Measurements from ENCODE around the gene KRT37.

KRT37 gene

GRCh38 chr17:41413353-41413957 lies 10.9 kb downstream of the KRT37 start:
- H3K9me3 ChIP-seq (ENCODE audit: control extremely low read depth in 1 of 5, control insufficient read depth in 4 of 5, insufficient read depth in 2 of 5, low read depth in 1 of 5, low read length in 4 of 5) = no peaks in the 10 kb centered on the region
- peaks cover 0 to 12% (median 0%) of the 10 kb centered on the region in 5 experiments for H3K27me3 ChIP-seq (replicated peaks in 2 of 5; ENCODE audit: control insufficient read depth in 4 of 5, insufficient read depth in 5 of 5, low read length in 4 of 5)
- H3K4me1 ChIP-seq (ENCODE audit: control extremely low read depth in 1 of 4, control insufficient read depth in 4 of 4, insufficient read depth in 4 of 4, low read length in 3 of 4) = no peaks in the 10 kb centered on the region
- WGBS (ENCODE audit: insufficient coverage) = 63% methylated on average over 4 of the region's 5 CpGs
- ChIA-PET POLR2A (no interaction called here), CTCF (interaction anchor here (1.1 kb wide), 1 partner anchor 10 kb away, joined by 3 read pairs; no protein-coding TSS in a partner anchor)
- no peaks in the 10 kb centered on the region for H3K36me3 ChIP-seq (ENCODE audit: control insufficient read depth in 4 of 4, insufficient read depth in 4 of 4, low read length in 3 of 4)
- no peak for DNase-seq
- no peak overlapping the region for H3K27ac ChIP-seq (ENCODE audit: insufficient read depth in 1 of 2, low read depth in 1 of 2, low read length in 2 of 2, poor library complexity in 1 of 2, severe bottlenecking in 2 of 2)
- no peak overlapping the region for H3K4me3 ChIP-seq (ENCODE audit: control insufficient read depth in 1 of 7, extremely low read depth in 1 of 7, insufficient read depth in 4 of 7, low read depth in 2 of 7, low read length in 6 of 7)

GRCh38 chr17:41411072-41411840 lies 13.1 kb downstream of the KRT37 start:
- Histone ChIP-seq H3K4me3 (ENCODE audit: control insufficient read depth in 1 of 7, extremely low read depth in 1 of 7, insufficient read depth in 4 of 7, low read depth in 2 of 7, low read length in 6 of 7) (no peak overlapping the region), H3K27ac (ENCODE audit: insufficient read depth in 1 of 2, low read depth in 1 of 2, low read length in 2 of 2, poor library complexity in 1 of 2, severe bottlenecking in 2 of 2) (no peak overlapping the region), H3K36me3 (ENCODE audit: control insufficient read depth in 4 of 4, insufficient read depth in 4 of 4, low read length in 3 of 4) (no peaks in the 10 kb centered on the region), H3K4me1 (ENCODE audit: control extremely low read depth in 1 of 4, control insufficient read depth in 4 of 4, insufficient read depth in 4 of 4, low read length in 3 of 4) (no peaks in the 10 kb centered on the region), H3K9me3 (ENCODE audit: control extremely low read depth in 1 of 5, control insufficient read depth in 4 of 5, insufficient read depth in 2 of 5, low read depth in 1 of 5, low read length in 4 of 5) (no peaks in the 10 kb centered on the region), H3K27me3 (replicated peaks in 2 of 5; ENCODE audit: control insufficient read depth in 4 of 5, insufficient read depth in 5 of 5, low read length in 4 of 5) (peaks cover 0 to 12% (median 0%) of the 10 kb centered on the region in 5 experiments)
- ChIA-PET CTCF (interaction anchor here (1.2 kb wide), 1 partner anchor 23 kb away, joined by 3 read pairs; no protein-coding TSS in a partner anchor), POLR2A (interaction anchor here (0.5 kb wide), 1 partner anchor 28 kb away, joined by 3 read pairs; no protein-coding TSS in a partner anchor)
- 98% methylated on average over 20 of the region's 20 CpGs for WGBS (ENCODE audit: insufficient coverage)
- DNase-seq = no peak

- CTCF ChIA-PET = no interaction called here
- no peaks in the 10 kb centered on the region for H3K9me3 ChIP-seq (ENCODE audit: control extremely low read depth in 1 of 5, control insufficient read depth in 4 of 5, insufficient read depth in 2 of 5, low read depth in 1 of 5, low read length in 4 of 5)
These were observed 17.2 kb downstream of the KRT37 start for GRCh38 chr17:41407226-41407625.

GRCh38 chr17:41406205-41406604 lies 18.2 kb downstream of the KRT37 start:
- CTCF ChIA-PET = no interaction called here
- H3K36me3 ChIP-seq (ENCODE audit: control insufficient read depth in 4 of 4, insufficient read depth in 4 of 4, low read length in 3 of 4) = no peaks in the 10 kb centered on the region
- POLR2A ChIA-PET = no interaction called here
- WGBS (ENCODE audit: insufficient coverage) = 83% methylated on average over 2 of the region's 5 CpGs
- H3K27me3 ChIP-seq (replicated peaks in 2 of 5; ENCODE audit: control insufficient read depth in 4 of 5, insufficient read depth in 5 of 5, low read length in 4 of 5) = peaks cover 0 to 2% (median under 1%) of the 10 kb centered on the region in 5 experiments
- no peaks in the 10 kb centered on the region for H3K9me3 ChIP-seq (ENCODE audit: control extremely low read depth in 1 of 5, control insufficient read depth in 4 of 5, insufficient read depth in 2 of 5, low read depth in 1 of 5, low read length in 4 of 5)
- H3K4me3 ChIP-seq (ENCODE audit: control insufficient read depth in 1 of 7, extremely low read depth in 1 of 7, insufficient read depth in 4 of 7, low read depth in 2 of 7, low read length in 6 of 7) = no peak overlapping the region
- no peak for DNase-seq
- no peak overlapping the region for H3K27ac ChIP-seq (ENCODE audit: insufficient read depth in 1 of 2, low read depth in 1 of 2, low read length in 2 of 2, poor library complexity in 1 of 2, severe bottlenecking in 2 of 2)
- no peaks in the 10 kb centered on the region for H3K4me1 ChIP-seq (ENCODE audit: control extremely low read depth in 1 of 4, control insufficient read depth in 4 of 4, insufficient read depth in 4 of 4, low read length in 3 of 4)

More at GRCh38 chr17:41407226-41407625, 17.2 kb downstream of the KRT37 start:
- POLR2A ChIA-PET = no interaction called here
- Histone ChIP-seq H3K36me3 (ENCODE audit: control insufficient read depth in 4 of 4, insufficient read depth in 4 of 4, low read length in 3 of 4) (no peaks in the 10 kb centered on the region), H3K27ac (ENCODE audit: insufficient read depth in 1 of 2, low read depth in 1 of 2, low read length in 2 of 2, poor library complexity in 1 of 2, severe bottlenecking in 2 of 2) (no peak overlapping the region), H3K27me3 (replicated peaks in 2 of 5; ENCODE audit: control insufficient read depth in 4 of 5, insufficient read depth in 5 of 5, low read length in 4 of 5) (peaks cover 0 to 5% (median 0%) of the 10 kb centered on the region in 5 experiments), H3K4me3 (ENCODE audit: control insufficient read depth in 1 of 7, extremely low read depth in 1 of 7, insufficient read depth in 4 of 7, low read depth in 2 of 7, low read length in 6 of 7) (no peak overlapping the region), H3K4me1 (ENCODE audit: control extremely low read depth in 1 of 4, control insufficient read depth in 4 of 4, insufficient read depth in 4 of 4, low read length in 3 of 4) (no peaks in the 10 kb centered on the region)
- DNase-seq = no peak
- 98% methylated on average over 8 of the region's 10 CpGs for WGBS (ENCODE audit: insufficient coverage)

- Histone ChIP-seq H3K9me3 (ENCODE audit: control extremely low read depth in 1 of 5, control insufficient read depth in 4 of 5, insufficient read depth in 2 of 5, low read depth in 1 of 5, low read length in 4 of 5) (no peaks in the 10 kb centered on the region), H3K27me3 (replicated peaks in 2 of 5; ENCODE audit: control insufficient read depth in 4 of 5, insufficient read depth in 5 of 5, low read length in 4 of 5) (peaks cover 0 to 2% (median 0%) of the 10 kb centered on the region in 5 experiments), H3K4me1 (ENCODE audit: control extremely low read depth in 1 of 4, control insufficient read depth in 4 of 4, insufficient read depth in 4 of 4, low read length in 3 of 4) (no peaks in the 10 kb centered on the region), H3K27ac (ENCODE audit: insufficient read depth in 1 of 2, low read depth in 1 of 2, low read length in 2 of 2, poor library complexity in 1 of 2, severe bottlenecking in 2 of 2) (no peak overlapping the region), H3K4me3 (ENCODE audit: control insufficient read depth in 1 of 7, extremely low read depth in 1 of 7, insufficient read depth in 4 of 7, low read depth in 2 of 7, low read length in 6 of 7) (no peak overlapping the region), H3K36me3 (ENCODE audit: control insufficient read depth in 4 of 4, insufficient read depth in 4 of 4, low read length in 3 of 4) (no peaks in the 10 kb centered on the region)
- POLR2A ChIA-PET = no interaction called here
- peak in 2 of 3 donors; percentile 33 to 41 for DNase-seq
- CTCF ChIA-PET = interaction anchor here (0.7 kb wide), 1 partner anchor 44 kb away, joined by 3 read pairs; no protein-coding TSS in a partner anchor
- 93% methylated on average over 7 of the region's 7 CpGs for WGBS (ENCODE audit: insufficient coverage)
These were observed 20.2 kb downstream of the KRT37 start for GRCh38 chr17:41404024-41404671.

GRCh38 chr17:41403404-41404023 lies 20.9 kb downstream of the KRT37 start:
- no peaks in the 10 kb centered on the region for H3K4me1 ChIP-seq (ENCODE audit: control extremely low read depth in 1 of 4, control insufficient read depth in 4 of 4, insufficient read depth in 4 of 4, low read length in 3 of 4)
- WGBS (ENCODE audit: insufficient coverage) = 61% methylated on average over 2 of the region's 4 CpGs
- ChIA-PET POLR2A (no interaction called here), CTCF (no interaction called here)
- no peaks in the 10 kb centered on the region for H3K9me3 ChIP-seq (ENCODE audit: control extremely low read depth in 1 of 5, control insufficient read depth in 4 of 5, insufficient read depth in 2 of 5, low read depth in 1 of 5, low read length in 4 of 5)
- DNase-seq = no peak
- no peaks in the 10 kb centered on the region for H3K36me3 ChIP-seq (ENCODE audit: control insufficient read depth in 4 of 4, insufficient read depth in 4 of 4, low read length in 3 of 4)
- no peak overlapping the region for H3K4me3 ChIP-seq (ENCODE audit: control insufficient read depth in 1 of 7, extremely low read depth in 1 of 7, insufficient read depth in 4 of 7, low read depth in 2 of 7, low read length in 6 of 7)
- peaks cover 0 to 2% (median 0%) of the 10 kb centered on the region in 5 experiments for H3K27me3 ChIP-seq (replicated peaks in 2 of 5; ENCODE audit: control insufficient read depth in 4 of 5, insufficient read depth in 5 of 5, low read length in 4 of 5)
- no peak overlapping the region for H3K27ac ChIP-seq (ENCODE audit: insufficient read depth in 1 of 2, low read depth in 1 of 2, low read length in 2 of 2, poor library complexity in 1 of 2, severe bottlenecking in 2 of 2)
